ENCODE measurements around the gene PAFAH1B2.

DNA sequence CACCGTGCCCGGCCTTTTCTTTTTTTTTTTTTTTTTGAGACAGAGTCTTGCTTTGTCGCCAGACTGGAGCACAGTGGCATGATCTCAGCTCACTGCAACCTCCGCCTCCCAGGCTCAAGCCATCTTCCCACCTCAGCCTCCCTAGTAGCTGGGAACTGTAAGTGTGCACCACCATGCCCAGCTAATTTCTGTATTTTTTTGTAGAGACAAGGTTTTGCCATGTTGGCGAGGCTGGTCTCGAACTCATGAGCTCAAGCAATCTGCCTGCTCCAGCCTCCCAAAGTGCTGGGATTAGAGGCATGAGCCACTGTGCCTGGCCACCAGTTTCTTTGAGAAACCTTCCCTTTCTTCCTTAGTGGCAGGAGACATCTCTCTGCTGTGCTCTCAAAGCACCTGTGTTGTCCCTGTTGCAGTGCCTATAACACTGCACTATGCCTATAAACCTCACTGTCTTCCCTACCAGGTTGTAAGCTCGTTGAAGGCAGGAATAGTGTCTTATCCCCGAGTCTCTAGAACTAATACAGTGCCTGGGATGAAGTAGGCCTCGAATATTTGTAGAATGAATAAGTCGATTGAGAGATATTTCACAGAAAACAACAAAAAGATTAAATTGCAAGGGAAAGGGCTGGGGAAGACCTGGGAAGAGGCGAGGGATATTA, 68.7 kb downstream of the PAFAH1B2 start:
- TF ChIP-seq SP1 (IDR thresholded peaks at IDR 0.05; ENCODE audit: low read depth), result no peak
- TF ChIP-seq POLR2A (IDR thresholded peaks at IDR 0.05; ENCODE audit: borderline replicate concordance, extremely low read depth, insufficient read depth, insufficient read length), result no peak

Data from HCT116 (cell line).